Islet of Langerhans (tissue), 1 donor: ENCODE measurements around the gene NUP62CL.

Source experiments
- FAIRE-seq: peaks from one replicate; lab custom pipeline; 2011; peaks lifted over from hg19 to GRCh38; lab: Jason Lieb, UNC

NUP62CL gene

GRCh38 chrX:107146670-107147069, 59.6 kb downstream of the NUP62CL start:
- FAIRE-seq, result no peak

DNA sequence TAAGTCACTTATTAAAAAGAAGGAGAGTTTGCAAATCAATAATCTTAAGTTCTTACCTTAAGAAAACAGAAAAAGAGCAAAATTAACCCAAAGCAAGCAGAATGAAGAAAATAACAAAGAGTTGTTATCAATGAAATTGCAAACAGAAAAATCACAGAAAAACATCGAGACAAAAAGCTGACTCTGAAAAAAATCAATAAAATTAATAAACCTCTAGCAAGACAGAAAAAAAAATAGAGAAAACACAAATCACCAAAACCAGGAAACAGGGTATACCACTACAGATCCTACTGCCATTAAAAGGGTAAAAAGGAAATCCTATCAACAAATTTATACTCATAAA, 70.3 kb downstream of the NUP62CL start:
- no peak for FAIRE-seq

- FAIRE-seq, result no peak
These were observed 70.9 kb downstream of the NUP62CL start for GRCh38 chrX:107135049-107135964.

DNA sequence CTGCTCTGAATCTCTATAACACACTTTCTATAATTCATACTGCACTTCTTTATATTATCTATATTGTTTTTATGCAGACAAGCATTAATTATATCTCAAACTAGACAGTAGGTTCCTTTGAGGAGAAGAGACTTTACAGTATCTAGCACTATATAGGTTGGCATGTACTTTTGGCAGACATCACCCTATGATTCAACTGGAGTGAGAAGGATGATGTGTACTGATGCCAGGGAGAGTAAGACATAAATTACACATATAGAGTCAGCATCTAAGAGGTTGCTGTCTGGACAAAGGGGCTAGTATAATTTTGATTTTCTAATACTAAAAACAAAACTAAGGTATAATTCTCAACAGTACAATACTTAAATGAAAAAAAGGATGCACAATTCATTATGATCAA, 82.5 kb downstream of the NUP62CL start:
- no peak for FAIRE-seq

DNA sequence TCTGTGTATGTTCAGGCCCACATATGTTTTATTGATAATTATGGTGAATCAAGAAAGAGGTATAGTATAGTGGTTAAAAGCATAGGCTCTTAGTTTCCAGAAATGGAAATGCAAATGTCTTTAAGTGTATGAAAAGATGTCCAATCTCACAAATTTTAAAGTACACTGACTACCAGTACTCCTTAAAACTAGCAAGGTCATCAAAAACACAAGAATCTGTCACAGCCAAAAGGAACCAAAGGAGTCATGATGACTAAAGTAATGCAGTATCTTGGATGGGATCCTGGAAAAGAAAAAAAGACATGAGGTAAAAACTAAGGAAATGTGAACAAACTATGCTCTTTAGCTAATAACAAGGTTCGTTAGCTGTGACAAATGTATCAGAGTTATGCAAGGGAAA, 87.0 kb downstream of the NUP62CL start:
- FAIRE-seq, result no peak

DNA sequence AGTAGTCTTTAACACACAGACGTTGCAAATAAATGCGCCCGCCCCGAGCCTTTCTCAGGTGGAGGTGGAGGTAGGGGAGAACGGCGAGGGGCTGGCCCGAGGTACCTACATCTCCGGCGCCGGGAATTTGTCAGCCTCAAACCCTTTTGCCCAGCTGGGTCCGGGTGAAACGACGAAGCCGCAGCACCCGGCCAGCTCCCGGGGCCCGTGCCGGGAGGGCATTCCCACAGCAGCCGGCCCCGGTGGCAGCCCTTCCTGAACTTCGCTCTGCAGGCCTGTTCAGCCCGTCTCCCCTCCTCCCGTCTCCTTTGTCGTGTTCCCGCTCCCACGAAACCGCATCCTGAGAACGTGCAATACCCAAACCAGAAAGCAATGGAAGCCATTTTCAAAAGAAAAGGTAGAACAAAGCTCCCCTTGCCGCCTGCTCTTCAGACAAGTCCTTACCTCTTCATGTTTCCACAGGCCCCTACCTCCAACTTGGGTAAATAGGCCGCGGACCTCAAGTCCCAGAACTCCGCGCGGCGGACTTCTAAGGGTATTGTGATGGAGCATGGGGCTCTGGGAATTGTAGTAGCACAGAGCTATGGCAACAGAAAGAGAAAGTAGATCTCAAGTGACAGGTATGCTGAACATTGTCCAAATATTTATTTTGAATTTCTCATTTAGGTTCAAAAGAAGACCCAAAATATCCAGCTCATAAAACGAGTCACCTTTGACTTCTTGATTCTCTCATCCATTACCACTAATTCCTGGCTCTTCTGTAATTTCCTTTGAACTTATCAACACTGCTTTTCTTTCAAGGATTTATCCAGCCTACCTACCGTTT, 87.7 kb downstream of the NUP62CL start, which contains the start of gene RBM41:
RBM41 (minus strand) TSS at position 501 of the 826 bp plus-strand sequence; CDS start at position 452, 49 bp downstream.
- peak; percentile 47 for FAIRE-seq

- no peak for FAIRE-seq
These were observed 88.3 kb downstream of the NUP62CL start for GRCh38 chrX:107117993-107118321.

DNA sequence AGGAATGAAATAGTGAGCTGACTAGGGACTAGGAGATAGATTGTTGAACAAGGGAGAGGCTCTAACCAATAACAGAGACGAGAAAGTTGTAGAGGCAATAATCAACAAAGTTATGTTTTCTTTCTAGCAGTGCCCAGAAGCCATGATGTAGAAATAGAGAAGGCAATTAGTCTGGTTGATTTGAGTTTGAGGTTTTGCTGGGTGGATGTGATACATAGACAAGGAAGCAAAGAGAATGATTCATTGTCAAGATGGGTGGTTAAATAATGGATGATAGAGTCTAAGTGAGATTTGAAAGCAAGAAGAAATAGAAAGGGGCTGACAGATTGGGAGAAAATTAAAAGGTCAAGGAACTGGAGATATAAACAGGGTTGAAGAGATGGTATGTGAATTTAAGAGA, 98.8 kb downstream of the NUP62CL start:
- FAIRE-seq, result no peak

DNA sequence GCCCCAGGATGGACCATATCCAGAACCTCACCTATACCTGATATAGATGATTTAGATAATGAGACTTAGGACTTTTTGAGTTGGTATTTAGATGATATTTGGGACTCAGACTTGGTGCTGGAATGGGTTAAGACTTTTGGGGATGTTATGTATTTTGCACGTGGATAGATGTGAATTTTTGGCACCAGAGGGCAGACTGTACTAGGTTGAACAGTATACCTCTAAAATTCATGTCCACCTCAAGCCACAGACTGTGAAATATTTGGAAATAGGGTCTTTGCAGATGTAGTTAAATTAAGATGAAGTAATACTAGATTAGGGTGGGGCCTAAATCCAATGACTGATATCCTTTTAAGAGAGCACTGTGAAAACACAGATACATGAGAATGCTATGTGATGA, 103.3 kb downstream of the NUP62CL start:
- no peak for FAIRE-seq

GRCh38 chrX:107076158-107076557, 130.1 kb downstream of the NUP62CL start:
- FAIRE-seq, result peak; percentile 68
